ENCODE data around the gene PREP.

The PREP gene

GRCh38 chr6:105336986-105337385, 65.9 kb downstream of the PREP start:
- no peak for DNase-seq

DNA sequence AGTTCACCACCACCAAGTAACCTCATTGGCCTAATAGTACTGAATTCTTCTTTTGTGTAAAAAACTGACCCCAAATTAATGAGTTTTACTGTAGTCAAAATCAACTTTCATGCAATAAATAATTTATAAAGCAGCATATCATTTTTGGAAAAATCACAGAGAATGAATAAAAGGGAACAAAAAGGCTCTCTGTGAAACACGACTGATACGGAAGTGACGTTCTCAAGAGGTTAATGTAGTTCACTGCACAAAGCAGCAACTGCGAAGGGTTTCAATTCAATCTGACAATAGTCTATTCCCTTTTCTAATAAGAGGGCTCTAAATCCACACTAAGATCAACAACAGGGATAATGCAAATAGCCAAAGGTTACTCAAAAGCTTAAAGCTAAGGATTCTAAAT, 70.3 kb downstream of the PREP start:
- DNase-seq, result no peak

DNA sequence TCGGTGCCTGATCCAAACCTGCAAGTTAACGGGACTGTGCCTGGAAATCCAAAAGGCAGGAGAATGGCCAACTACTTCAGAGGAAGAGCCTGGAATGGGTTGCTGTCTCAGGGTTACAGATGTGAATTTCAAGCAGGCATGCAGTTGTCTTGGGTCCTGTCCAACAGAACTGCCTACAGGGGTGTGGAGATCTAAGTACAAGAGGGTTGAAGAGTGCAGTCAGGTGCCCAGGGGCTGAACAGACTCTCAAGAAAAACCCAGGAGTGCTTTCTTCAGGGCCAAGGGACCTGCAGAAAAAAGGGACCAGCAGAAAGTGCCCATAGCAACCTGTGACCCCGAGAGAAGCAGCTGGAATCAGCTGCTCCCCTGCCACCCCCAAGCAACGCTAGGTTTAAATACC, 71.0 kb downstream of the PREP start:
- no peak for DNase-seq

DNA sequence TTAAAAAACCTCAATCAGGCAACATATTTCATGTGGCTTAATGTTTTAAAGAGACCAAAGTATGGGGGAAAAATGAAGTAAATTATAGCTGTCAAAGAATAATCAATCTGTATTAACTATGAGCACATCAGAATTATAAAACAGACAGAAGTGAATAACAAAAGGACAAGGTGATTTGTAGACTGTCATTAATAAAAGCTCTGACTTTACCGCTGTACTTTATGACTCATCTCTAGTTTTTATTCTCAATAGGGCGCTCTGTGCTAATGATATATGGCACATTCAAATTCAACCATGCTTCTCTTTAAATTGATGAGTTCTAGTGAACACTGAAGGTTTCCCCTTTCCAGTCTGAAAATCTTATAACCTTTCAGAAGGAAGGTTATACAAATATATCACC, 72.0 kb downstream of the PREP start:
- no peak for DNase-seq

DNA sequence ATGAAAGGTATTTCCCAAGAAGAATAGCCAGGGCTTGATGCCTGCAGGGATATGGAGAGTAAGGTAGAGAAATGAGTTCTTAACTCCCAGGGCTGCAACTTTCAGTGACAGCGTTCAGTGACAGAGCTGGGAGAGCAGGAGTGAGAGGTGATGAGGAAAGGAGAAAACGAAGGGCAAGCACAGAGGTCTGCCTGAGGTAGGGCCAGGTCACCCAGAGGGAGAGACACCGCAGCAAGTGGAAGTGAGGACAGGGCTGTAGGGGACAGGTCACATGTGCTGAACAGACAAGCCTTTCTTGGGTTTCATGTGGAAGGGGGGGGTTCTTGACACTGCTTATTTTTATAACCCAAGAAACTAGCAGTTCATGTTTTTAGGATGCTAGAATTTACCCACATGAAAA, 72.5 kb downstream of the PREP start:
- no peak for DNase-seq

DNA sequence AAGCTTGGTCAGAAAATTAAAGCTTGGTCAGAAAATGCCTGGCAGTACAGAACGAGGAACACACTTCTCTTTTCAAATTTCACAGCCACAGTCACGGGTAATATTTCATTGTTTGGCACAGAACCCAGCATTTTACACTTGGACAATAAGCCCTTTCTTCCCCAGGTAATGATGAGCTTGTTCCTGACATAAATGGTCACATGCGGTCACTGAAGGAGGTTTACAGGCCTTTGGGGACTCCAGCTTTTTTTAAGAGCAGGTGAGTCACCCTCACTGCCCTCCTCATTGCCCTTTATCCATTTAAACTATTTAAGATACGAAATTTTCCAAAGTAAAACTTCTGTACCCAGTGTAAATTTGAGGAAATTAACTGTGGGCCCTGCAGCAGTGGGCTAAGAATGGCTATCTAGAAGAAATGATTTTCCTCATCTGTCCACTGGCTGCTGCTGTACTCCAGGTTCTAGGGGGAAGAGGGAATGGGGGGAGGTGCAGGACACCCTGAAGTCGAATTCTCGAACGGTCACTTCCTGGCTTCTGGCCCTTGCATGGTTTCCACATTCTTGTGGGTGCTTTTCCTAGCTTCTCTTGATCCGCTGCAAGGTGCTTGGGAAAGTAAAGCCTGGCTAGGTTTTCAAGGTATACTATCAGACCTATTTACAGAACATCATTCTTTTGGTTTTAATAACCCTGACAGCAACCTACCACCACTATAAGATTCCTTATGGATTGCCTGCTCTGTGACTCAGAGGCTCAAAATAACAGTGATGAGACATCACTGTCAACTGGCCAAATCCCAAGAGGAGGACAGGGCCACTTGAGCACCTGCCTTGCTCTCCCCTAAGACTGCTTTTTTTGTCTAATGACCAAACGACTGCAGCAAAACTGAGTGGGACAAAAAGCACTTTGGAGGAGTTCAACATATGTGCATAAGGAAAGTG, 75.8 kb downstream of the PREP start:
- DNase-seq, result no peak

GRCh38 chr6:105326216-105326615, 76.7 kb downstream of the PREP start:
- DNase-seq, result no peak

- DNase-seq, result no peak
Observed at GRCh38 chr6:105324386-105324950, 78.4 kb downstream of the PREP start.

- DNase-seq, result no peak
Observed at GRCh38 chr6:105322499-105323225, 80.2 kb downstream of the PREP start.

DNA sequence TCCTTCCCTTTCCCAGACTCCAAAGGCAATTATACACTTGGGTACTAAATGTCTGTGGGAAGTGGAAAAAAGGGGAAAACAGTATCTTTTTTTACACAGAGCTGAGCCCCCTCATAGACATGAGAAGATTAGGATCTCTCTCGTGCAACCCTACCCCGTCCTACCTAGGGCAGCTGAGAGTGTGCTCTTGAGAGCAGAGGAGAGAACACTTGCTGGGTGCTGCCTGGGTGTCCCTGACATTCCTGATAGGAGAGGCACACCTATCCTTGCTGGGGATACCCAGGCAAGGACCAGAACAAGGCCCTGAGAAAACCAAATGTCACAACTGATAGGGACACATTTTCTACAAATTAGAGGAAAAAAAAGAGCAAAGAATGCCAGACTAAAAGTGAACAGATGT, 81.2 kb downstream of the PREP start:
- no peak for DNase-seq

- DNase-seq, result no peak
Observed at GRCh38 chr6:105321207-105321606, 81.7 kb downstream of the PREP start.

DNA sequence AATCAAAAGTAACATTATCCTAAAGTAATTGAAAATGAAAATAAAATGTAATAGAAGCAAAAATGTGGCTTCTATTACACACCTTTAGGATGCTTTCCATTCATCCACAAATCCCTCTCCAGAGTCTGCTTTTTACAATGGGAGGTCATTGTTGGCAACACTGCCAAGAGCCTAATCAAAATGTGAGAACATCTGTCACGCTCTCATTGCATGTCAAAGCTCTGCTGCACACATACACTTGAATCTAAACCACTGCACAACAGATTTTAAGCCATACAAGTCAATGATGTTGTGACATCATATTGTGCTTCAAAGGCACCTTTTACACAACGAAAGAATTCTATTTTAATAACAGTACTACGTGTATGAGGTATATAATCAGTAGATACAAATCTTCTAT, 82.1 kb downstream of the PREP start:
- DNase-seq, result no peak

- DNase-seq, result no peak
Observed at GRCh38 chr6:105320271-105320670, 82.6 kb downstream of the PREP start.

GRCh38 chr6:105319331-105319730, 83.6 kb downstream of the PREP start:
- no peak for DNase-seq

DNA sequence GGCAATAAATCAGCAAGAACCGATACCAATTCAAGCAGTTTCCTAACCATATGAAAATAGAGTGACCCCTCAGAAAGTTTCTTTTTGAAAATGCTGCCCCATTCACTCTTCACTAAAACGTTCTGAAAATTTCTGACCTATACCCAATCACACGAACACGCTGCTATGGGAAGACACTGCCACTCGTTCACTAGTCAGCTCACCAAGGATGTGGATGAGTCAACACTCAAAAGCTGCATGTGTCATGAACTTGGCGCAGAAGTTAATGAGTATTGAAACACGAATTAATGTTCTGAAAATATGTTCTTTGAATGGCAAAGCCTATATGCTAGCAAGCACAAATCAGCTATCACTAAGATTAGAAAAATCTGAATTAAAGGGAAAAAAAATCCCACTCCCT, 84.2 kb downstream of the PREP start:
- no peak for DNase-seq

GRCh38 chr6:105317607-105318533, 85.0 kb downstream of the PREP start:
- DNase-seq, result no peak

- no peak for DNase-seq
Observed at GRCh38 chr6:105313211-105313610, 89.7 kb downstream of the PREP start.

DNA sequence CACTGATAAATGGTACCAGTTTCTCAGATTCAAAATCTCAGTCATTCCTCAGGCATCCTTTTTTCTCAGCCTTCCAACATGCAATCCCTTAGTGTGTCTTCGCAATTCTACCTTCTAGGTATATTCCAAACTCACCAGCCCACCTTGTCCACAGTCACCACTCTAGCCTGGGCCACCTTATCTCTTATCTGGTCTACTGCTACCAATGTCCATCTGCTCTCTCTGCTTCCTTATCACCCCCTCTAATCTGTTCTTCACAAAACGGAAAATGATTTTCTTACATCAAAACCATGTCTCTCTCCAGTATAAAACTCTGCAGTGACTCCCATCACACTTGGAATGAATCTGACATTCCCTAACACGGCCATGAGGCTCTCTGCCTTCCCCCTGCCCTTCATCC, 91.9 kb downstream of the PREP start:
- no peak for DNase-seq

- DNase-seq, result no peak
Observed at GRCh38 chr6:105310371-105310770, 92.5 kb downstream of the PREP start.

DNA sequence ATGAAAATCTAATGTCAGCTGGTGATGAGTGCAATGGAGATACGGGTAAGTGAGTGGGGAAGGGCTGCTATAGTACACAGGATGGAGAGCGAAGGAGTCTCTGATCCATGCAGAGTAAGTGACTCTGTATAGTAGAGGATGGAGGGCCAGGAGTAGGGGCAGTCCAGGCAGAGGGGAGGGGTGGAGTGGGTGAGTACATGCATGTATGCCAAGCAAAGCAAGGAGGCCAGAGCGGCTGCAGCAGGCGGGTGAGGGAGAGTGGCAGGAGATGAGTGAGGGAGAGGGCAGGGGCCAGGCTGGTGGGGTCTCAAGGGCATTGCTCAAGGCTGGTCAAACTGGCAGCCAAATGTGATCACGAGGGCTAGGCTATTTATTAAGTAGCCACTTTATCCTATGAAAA, 94.0 kb downstream of the PREP start:
- no peak for DNase-seq

GRCh38 chr6:105305521-105305920, 97.4 kb downstream of the PREP start:
- no peak for DNase-seq

DNA sequence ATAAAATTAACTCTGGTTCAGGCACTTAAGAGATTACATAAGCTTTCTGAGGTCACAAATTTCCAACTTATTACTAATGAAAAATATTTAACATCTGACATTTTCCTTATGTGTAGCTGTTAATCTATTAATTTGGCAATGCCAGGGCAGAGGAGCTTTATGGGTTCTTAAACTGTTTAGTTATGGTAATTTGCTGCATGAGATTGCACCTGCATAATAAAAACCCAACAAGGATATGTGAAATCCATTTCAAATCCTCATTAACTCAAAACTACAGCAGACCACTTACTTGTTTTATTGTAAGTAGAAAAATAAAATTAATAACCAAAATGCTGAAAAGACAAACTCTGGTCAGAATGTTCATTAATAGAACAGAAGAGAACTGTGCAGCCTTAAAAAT, 98.1 kb downstream of the PREP start:
- no peak for DNase-seq

DNA sequence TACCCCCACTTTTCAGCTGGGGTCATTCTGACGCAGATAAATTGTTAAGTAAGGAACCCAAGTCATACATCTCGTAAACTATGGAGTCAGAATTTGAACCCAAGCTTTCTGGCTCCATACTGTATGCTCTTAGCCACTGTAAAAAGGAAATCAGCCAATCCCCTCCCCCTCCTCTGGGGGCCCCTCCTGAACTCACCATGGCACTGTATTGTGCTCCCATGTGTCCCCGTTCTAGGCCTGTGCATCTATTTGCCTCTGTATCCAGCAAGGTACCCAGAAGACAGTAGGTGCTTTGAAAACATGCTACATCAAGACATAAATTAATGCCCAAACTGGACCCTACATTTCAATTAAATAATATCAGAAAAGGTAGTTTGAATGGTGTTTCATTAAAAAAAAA, 98.5 kb downstream of the PREP start:
- DNase-seq, result no peak

All from SIG-M5 (cell line).